ACC112 (cell line): ENCODE measurements around the gene SHKBP1.
A peak's percentile ranks its signal among the peaks of the same experiment; 100 is the strongest.

Experiments
- H2AFZ ChIP-seq: fragments of 200-600 bp; sonication (generic); one replicate; pipeline ENCODE4 v1.6.0; 2017; ENCODE audit warnings: antibody characterized with exemption, low read length; ENCODE audit not compliant: unreplicated experiment
- H3K27ac ChIP-seq: fragments of 200-600 bp; sonication (generic); 2 replicates; pipeline ENCODE4 v1.5.1; 2014; ENCODE audit warnings: low read depth, mild to moderate bottlenecking, antibody characterized with exemption, low read length, moderate library complexity
- H3K27me3 ChIP-seq: fragments of 200-600 bp; sonication (generic); 2 replicates; pipeline ENCODE4 v1.6.1; 2014; ENCODE audit warnings: mild to moderate bottlenecking, antibody characterized with exemption, low read length, moderate library complexity, mixed read lengths; ENCODE audit not compliant: insufficient read depth
- H3K36me3 ChIP-seq: fragments of 200-600 bp; sonication (generic); 2 replicates; pipeline ENCODE4 v1.6.1; 2016; ENCODE audit warnings: mild to moderate bottlenecking, antibody characterized with exemption, low read length, moderate library complexity, mixed read lengths; ENCODE audit not compliant: insufficient read depth
- H3K4me1 ChIP-seq: fragments of 200-600 bp; sonication (generic); one replicate; pipeline ENCODE4 v1.6.1; 2016; ENCODE audit warnings: low read length, mixed read lengths; ENCODE audit not compliant: insufficient read depth, unreplicated experiment, control insufficient read depth
- H3K4me3 ChIP-seq: fragments of 200-600 bp; sonication (generic); 2 replicates; pipeline ENCODE4 v1.5.1; 2014; ENCODE audit warnings: mild to moderate bottlenecking, low read depth, low read length
- H3K79me2 ChIP-seq: fragments of 200-600 bp; sonication (generic); one replicate; pipeline ENCODE4 v1.6.0; 2016; ENCODE audit warnings: low read length; ENCODE audit not compliant: control insufficient read depth, unreplicated experiment, insufficient read depth

Gene SHKBP1

GRCh38 chr19:40630571-40631160 lies 54.0 kb downstream of the SHKBP1 start:
- Histone ChIP-seq H3K79me2 (no peaks in the 10 kb centered on the region), H3K4me1 (peaks cover 7% of the 10 kb centered on the region), H3K36me3 (no peaks in the 10 kb centered on the region), H3K27ac (no peak overlapping the region), H2AFZ (no peak overlapping the region), H3K4me3 (no peak overlapping the region), H3K27me3 (no peaks in the 10 kb centered on the region)

- H3K27ac ChIP-seq = no peak overlapping the region
- no peaks in the 10 kb centered on the region for H3K36me3 ChIP-seq
- no peaks in the 10 kb centered on the region for H3K79me2 ChIP-seq
- H2AFZ ChIP-seq = no peak overlapping the region
- H3K4me1 ChIP-seq = peaks cover 7% of the 10 kb centered on the region
- no peak overlapping the region for H3K4me3 ChIP-seq
- H3K27me3 ChIP-seq = no peaks in the 10 kb centered on the region
Observed at GRCh38 chr19:40632311-40633036, 55.8 kb downstream of the SHKBP1 start.

DNA sequence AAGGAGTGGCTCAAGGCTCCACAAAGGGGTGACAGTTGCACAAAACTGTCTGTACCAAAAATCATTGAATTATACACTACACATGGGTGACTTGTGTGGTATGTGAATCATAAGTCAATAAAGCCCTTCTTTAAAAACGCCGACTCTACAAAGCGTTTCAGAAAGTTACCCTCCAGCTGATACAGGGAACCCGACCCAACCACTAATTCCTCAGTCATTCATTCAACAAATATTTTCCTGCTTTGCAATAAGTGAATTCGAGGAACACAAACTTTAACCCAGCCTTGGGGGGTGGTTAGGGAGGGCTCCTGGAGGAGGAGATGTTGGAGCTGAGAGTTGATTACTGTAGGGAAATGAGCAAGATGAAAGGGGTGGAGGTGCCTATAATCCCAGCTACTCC lies 56.5 kb downstream of the SHKBP1 start:
- H3K4me3 ChIP-seq = no peak overlapping the region
- no peaks in the 10 kb centered on the region for H3K27me3 ChIP-seq
- H3K79me2 ChIP-seq = no peaks in the 10 kb centered on the region
- H3K4me1 ChIP-seq = peaks cover 7% of the 10 kb centered on the region
- H3K36me3 ChIP-seq = no peaks in the 10 kb centered on the region
- no peak overlapping the region for H2AFZ ChIP-seq
- H3K27ac ChIP-seq = no peak overlapping the region

GRCh38 chr19:40638327-40638726 lies 61.7 kb downstream of the SHKBP1 start:
- Histone ChIP-seq H2AFZ (no peak overlapping the region), H3K27ac (no peak overlapping the region), H3K4me1 (peaks cover 16% of the 10 kb centered on the region), H3K79me2 (no peaks in the 10 kb centered on the region), H3K36me3 (no peaks in the 10 kb centered on the region), H3K27me3 (no peaks in the 10 kb centered on the region), H3K4me3 (no peak overlapping the region)

DNA sequence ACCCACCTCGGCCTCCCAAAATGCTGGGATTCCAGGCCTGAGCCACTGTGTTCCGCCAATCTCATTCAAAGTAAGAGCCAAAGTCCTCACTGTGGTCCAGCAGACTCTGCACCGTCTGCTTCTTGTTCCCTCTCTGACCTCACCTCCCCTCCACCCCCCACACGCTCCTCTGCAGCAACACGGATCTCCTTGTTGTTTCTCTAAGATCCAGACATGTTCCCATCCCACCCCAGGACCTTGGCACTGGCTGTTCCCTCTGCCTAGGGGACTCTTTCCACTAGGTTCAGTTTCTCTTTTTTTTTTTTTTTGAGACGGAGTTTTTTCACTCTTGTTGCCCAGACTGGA lies 62.9 kb downstream of the SHKBP1 start:
- H3K27me3 ChIP-seq = no peaks in the 10 kb centered on the region
- H3K4me1 ChIP-seq = peaks cover 12% of the 10 kb centered on the region
- H3K79me2 ChIP-seq = no peaks in the 10 kb centered on the region
- no peak overlapping the region for H3K4me3 ChIP-seq
- H3K36me3 ChIP-seq = no peaks in the 10 kb centered on the region
- H2AFZ ChIP-seq = no peak overlapping the region
- no peak overlapping the region for H3K27ac ChIP-seq

DNA sequence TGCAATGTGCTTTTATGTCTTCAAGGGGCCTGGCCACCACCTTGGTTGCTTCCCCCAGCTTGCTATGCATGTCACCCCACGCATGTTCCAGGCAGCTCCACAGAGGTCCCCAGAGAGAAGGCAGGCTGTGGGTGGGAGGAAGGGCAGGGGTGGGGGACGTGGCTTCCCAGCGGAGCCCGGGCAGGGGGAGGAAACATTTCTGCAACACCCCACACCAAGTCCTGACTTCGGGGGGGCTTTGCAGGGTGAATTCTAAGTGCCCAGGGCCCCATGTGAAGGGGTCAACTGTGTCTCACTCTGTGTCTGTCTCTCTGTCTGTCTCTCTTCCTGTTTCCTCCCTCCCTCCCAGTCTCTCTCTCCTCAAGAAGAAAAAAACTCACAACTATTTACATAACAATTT lies 64.1 kb downstream of the SHKBP1 start:
- no peaks in the 10 kb centered on the region for H3K27me3 ChIP-seq
- peaks cover 12% of the 10 kb centered on the region for H3K4me1 ChIP-seq
- H3K79me2 ChIP-seq = no peaks in the 10 kb centered on the region
- 0 out of 2 replicates have a peak overlapping the region, but pooled peaks have one; percentile 21 for H3K4me3 ChIP-seq
- H3K36me3 ChIP-seq = no peaks in the 10 kb centered on the region
- H2AFZ ChIP-seq = no peak overlapping the region
- peak overlapping the region; percentile 47; the same call in 1 of the 2 replicates for H3K27ac ChIP-seq
